ENCODE results near the gene ATP13A1.

ATP13A1 gene

DNA sequence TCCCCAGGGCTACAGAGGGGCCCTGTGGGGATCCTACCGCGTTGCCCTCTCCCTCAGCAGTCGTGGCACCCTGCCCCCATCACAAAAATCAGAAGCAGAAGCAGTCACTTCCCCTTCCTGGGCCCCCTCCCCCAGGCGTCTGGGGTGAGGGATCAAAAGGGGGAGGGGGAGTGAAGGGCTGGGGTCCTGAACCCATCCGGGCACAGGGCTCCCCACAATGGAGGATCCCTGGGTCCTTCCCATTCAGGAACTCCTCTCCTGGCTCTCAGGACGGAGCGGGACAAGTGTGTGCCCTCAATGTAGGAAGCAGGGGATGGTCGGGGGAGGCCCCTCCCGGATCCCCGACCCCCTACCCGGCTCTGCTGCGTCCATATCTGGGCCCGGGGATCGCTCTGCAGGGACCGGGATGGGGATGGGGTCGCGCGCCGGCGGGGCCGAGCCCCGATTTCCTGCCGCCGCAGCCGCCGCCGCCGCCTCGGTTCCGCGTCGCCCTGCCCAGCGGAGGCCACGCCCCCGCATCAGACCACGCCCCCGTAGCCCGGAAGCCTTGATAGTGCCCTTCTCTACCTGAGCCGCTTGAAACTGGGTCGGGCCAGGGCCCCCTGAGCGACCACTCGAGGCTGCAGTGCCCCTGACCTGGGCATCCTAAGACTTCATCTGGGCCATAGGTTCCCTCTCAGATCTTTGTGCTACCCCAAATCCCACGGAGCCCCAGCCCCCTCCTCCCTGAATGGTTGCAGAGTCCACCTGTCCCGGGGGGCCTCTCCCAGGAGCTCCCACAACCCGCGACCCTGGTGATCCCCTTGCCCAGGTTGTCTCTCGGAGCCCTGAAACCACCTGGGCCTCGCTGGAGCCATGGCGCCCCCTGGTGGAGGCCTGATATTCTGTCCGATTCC, 20.1 kb downstream of the ATP13A1 start, which contains the start of gene GMIP:
Gene GMIP (minus strand): TSS at position 500 of the 896 bp plus-strand sequence. CDS start 128 bp downstream, at position 372.
- peak; percentile 75 for DNase-seq (ENCODE audit: low read depth)

DNA sequence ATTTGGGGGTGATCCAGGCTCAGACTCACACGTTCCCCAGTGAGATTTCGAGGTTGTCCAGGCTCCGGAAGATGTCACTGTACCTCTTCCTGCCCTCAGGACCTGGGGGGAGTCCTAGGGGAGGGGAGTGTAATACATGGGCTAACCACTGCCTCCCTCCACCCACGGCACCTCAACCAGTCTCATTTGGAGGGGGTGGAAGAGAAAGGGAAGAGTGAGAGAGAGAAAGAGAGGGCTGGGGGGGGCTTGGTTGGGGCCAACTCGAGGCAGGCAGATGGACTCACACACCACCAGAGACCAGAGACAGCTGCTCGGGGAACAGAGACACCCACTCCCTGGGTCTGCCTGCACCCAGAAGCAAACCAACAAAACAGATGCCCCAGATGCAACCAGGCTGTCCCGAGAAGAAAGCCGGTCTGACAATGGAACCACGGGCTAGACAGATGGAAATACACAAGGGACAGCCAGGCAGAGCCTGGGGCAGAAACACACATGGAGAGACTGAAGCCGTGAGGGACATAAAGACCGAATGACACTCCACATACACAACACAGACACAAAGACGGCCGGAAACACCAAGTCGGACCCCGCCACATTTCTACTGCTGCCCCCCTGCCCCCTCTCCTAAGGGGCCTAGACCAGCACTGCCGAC, 20.8 kb downstream of the ATP13A1 start:
- DNase-seq (ENCODE audit: low read depth) = peak; percentile 38

DNA sequence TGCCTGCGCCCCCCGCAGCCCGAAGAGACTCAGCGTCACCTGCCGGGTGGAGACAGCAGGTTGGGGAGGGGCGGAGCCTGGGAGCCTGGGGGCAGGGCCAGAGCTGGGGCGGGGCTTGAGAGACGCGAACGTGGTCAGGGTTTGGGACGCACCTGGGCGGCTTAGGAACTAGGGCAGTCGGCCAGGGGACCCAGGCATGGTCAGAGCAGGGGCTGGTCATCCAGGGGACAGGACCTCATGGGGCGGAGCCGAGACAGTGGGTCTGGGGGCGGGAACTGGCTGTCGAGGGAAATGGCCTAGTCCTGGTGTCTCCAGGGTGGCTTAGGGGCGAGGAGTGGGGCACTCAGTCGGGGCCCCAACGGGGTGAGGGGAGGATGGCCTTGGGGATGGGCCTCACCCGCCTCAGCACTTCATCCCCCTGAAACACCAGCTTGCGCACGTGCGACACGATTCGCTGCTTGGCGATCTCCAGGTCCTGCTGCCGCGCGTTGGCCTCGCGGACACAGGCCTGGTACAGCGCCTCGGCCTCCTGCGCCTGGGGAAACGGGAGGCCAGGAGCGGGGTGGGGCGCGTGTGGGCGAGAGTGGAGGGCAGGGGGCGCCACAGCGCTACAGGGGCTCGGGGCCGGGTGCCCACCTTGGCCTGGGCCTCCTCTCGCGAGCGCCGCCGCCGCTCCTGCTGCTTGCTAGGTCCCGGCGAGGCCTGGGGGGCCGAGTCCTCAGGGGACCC, 25.8 kb downstream of the ATP13A1 start:
- DNase-seq (ENCODE audit: low read depth) = no peak

DNA sequence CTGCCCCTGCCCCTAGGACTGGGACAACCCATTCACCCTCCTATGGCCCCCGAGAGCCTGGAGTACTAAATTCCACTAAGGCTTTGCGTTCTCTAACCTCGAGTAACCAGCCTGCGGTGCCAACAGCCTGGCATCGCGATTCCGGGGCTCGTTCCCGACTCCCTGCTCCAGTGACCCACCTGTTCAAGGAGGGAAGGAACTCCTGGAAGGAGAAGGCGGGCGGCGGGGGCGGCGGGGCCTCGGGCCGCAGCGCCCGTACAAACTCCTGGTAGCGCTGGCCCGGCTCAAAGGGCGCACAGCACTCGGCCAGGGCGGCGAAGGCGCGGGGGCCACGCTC, 26.3 kb downstream of the ATP13A1 start:
- DNase-seq (ENCODE audit: low read depth) = no peak

DNA sequence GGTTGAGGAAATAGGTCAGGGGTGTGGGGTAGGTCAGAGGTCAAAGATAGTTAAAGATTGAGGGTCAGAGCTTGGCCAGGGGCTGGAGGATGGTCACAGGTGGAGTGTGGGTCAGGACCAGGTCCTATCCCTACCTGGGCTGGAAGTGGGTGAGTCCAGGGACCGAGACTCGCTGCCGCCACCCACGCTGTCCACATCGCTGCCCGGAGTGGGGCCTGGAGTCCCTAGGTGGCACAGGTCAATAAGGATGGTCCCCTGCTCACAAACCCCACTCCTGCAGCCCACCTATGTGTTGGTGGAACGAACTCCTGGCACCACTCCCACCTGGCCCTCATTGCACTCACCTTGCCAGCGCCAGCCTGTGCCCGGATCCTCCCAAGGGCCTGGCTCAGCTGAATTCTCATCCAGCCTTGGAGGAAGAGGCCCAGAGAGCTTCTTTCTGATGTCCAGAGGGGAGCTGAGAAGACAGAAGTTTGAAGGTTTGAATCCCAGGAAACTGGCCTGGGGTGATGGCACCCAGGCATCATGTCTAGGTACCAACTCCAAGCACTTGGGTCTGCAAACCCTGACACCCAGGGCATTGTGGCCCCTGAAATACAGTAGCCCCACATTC, 26.8 kb downstream of the ATP13A1 start:
- no peak for DNase-seq (ENCODE audit: low read depth)

DNA sequence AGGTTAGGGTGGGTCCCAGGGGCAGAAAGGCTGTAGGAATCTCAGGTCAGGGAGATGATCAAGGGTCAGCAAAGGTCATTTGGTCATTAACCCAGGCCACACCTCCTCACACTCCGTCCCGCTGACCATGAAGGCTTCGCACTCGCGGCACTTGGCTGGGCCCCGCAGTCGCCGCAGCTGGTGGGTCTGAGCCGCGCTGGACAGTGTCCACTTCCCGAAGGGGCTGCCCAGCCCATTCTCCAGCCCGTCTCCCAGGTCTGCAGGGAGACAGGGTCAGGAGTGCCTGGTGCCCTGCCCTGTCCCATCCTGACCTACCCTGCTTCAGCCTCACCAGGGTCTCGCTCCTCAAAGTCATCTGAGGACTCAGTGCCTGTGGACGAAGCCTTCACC, 28.2 kb downstream of the ATP13A1 start:
- no peak for DNase-seq (ENCODE audit: low read depth)

DNA sequence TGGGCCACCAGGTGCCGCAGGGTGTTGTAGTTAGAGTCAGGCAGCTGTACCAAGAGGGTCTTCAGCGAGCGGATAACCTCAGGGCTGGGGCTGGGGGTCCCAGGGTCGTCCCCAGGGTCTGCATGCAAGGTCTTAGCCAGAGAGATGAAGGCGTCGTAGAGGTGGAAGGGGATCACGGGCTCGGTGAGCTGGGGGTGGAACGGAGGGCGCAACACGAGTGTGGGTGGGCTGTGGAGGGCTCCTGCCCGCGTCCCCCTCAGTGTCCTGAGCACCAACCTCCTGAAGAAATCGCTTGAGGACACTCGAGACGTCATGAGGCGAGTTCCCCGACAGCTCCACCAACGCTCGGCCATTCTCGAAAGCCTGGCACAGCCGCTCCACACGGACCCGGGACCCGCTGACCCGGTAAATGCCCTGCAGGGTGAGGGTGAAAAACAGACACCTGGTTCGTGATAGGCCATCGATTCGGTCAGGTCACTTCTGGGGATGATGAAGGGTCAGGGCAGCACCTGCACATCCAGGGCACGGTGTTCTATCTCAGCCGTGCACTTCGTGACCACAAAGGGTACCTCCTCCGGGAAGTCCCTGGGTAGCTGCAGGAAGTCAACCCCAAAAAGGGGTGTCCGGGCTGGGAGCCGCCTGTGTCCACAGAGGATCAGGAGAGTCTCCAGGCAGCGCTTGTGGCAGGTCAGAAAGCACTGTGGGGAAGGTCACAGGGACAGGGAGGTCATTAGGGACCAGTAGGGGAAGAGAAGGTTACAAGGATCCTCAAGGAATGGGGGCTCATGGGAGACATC, 28.8 kb downstream of the ATP13A1 start:
- DNase-seq (ENCODE audit: low read depth) = no peak

DNA sequence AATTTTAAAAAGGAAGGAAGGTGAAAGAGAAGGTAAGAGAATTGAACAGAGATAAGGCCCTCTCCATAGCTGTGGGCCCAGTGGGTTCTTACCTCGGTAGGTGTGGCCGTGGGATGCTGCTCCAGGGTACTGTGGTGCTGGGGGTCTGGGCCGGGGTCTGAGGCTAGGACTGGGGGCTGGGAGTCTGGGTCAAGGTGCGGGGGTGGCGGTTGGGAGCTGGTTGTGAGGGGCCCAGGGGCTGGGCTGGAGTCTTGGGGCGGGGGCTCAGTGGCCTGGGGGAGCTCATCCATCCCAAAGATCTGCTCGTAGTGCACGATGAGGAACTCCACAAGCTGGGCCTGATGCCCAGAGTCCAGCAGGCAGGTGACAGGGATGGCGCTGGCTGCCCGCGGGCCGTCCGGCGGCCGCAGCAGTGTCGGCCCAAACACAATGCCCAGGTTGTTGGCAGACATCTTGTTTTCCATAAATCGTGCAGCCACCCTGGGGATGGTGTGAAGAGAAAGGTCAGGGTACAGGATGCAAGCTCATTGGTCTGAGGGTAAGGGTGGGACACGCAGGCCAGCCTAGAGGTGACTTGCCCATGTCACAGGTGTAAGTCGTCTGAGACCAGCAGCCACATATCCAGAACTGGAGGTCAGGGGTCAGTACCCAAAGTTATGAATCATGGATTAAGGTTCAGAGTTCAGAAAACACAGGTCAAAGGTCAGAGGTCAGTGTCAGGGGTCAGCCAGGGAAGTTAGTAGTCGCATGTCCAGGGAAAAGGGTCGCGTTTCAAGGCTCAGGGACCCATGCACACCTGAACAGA, 29.6 kb downstream of the ATP13A1 start:
- DNase-seq (ENCODE audit: low read depth) = no peak

DNA sequence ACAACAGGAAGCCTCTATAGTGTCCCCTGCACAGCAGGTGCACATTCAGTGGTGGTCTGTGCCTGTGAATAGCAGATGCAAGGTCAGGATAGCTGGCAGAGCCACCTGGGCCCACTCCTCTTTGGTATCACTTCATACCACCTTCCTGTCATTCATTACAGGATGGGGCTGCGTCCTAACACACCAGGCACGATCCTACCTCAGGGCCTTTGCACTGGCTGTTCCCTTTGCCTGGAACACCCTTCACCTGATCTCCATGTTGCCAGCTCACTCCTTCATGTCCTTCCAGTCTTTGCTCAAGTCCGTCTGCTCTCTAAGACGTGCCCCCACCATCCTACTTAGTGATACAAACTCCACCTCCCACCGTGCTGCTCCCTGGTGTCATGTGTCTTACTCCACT, 30.8 kb downstream of the ATP13A1 start:
- no peak for DNase-seq (ENCODE audit: low read depth)

DNA sequence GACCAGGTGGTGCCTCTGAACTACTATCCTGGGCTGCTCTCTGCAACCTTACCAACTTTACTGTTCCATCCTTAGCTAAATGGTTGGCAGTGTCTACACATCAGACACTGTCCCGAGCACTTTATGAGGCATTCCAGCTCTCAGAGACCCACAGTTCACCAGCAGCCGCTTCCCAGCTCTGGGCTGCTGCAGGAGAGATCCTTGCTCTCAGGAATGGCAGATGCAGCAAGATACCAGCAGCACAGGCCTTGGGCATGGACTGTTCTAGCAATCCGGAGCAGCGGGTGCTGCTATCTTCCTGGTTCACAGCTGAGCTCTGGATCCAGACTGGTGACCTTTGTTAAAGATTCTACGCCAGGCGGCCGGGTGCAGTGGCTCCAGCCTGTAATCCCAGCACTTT, 32.1 kb downstream of the ATP13A1 start:
- DNase-seq (ENCODE audit: low read depth) = no peak

DNA sequence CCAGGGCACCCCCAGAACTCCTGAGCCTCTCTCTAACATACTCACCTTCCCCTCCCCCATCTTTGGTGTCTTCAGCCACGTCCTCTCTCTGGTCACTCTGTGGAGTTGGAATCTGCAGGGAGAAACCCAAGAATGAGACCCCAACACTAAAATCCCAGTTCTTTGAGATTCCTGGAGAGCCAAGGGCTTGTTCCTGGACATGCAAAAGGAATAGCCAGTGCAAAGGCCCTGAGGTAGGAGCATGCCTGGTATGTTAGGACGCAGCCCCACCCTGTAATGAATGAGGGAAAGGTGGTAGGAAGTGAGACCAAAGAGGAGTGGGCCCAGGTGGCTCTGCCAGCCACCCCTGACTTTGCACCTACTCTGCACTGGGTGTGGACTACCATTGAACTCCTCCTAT, 33.0 kb downstream of the ATP13A1 start:
- DNase-seq (ENCODE audit: low read depth) = no peak

DNA sequence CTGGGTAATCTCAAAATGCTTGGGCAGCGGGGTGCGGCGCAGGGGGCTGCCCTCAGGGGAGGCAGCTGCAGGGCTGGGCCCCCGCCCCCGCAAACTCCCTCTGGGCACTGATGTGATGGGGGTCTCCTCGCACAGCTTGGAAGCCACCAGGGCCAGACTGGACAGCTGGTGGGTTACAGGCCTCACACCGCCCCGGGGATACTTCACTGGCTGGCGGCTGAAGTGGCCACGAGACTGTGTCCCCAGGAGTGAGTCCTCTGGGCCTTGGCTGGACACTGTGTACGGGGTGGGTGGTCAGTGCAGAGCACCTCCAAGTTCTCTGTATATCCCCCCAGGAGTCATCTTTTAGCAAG, 33.4 kb downstream of the ATP13A1 start:
- DNase-seq (ENCODE audit: low read depth) = no peak

DNA sequence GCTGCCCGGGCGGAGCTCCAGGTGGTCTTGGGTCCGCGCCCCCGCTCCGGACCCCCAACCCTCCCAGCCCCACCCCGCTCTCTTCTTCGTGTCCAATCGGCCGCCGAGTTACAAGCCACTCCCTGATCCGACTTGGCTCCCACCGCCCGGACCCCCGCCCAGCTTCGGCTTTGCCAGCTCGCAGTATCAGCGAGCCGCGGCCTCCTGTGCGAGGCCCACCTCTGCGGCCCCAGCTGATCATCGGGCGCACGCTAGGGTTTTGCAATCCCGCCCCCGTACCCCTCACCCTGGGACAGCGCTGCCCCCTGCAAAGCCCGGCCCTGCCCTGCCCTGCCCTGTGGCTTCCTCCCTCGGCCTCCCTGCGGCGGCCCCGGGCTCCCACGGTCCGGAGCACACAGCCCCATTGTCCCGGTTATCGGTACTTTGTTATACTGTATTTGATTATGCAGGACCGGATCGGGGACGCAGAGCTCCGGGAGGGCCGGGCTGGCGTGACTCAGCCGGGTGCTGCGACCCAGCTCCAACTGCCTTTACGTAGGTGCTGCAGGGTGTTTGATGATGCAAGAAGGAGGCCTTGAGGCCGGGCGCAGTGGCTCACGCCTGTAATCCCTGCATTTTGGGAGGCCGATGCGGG, 34.9 kb downstream of the ATP13A1 start:
- DNase-seq (ENCODE audit: low read depth) = peak; percentile 35

DNA sequence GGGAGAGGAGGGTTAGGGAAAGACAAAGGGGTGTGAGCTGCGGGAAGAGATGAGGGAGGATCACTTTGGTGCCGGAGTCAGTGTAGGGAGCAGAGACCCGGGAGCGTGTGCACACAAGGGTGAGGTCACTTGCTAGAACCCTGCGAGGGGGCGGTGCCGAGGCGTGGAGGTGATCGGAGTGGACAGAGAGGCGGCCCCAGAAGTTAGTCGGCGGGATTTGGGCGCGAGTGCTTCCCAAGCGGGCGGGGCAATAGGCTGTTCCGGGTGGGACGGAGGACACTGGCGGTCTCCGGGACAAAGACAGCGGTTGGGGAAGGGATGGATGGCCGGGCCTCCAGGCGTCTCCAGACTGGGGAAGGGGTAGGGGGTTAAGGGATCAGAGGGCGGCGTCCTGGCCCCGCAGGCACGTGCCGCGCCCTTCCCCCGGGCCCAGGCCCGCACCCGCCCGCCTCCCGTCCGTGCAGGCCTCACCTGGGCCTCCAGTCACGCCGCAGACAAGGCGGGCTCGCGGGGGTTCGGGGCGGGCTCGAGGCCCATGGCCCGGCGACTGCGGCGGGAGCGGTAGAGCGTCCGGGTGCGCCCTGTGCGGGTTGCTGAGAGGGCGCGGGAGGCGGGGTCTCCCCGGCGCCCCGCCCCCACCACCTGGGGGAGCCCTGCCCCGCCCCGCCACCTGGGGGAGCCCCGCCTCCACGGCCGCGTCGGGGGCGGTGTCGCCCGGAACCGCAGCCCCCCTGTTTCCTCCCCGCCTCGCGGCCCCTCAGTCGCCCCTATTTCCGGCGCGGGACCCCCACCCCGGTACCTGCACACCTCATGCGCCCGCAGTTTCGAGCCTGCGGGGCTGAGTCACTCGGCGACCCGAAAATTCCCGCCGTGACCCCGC, 35.6 kb downstream of the ATP13A1 start, which contains the start of gene LPAR2:
Gene LPAR2 (minus strand): TSS at position 600 of the 880 bp plus-strand sequence. CDS start 945 bp downstream, outside the sequence.
- DNase-seq (ENCODE audit: low read depth) = peak; percentile 55

DNA sequence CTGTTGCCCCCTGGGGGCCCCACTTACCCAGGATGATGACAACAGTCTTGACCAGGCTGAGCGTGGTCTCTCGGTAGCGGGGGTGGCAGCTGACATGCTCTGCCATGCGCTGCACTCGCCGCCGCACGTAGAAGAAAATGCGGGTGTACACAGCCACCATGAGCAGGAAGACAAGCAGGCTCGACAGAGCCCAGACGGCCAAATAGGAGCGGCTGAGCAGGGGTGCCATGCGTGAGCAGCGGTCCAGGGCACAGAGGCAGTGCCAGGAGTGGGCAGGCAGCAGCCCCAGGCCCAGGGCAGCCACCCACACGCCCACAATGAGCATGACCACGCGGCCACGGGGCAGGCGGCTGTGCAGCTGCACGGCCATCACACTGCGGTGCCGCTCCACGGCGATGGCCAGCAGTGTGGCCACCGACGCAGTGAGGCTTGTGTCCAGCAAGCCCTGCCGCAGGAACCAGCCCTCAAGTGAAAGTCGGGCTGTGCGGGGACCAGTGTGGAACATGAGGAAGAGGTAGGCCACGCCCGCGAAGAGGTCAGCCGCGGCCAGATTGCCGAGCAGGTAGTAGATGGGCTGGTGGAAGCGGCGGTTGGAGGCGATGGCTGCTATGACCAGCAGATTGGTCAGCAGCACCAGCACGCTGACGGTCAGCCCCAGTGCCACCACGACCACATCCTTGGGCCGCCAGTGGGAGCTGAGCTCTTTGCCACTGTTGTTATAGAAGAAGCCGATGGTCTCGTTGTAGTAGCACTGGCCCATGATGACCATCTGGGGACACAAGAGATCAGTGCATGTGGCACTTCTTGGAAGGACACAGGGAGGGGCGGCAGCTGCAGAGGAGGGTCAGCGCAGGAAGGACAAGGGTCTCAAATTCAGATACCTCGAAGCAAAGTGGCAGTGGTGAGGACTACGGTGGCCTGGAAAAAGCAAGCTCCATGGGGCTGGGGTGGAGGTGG, 36.7 kb downstream of the ATP13A1 start:
- DNase-seq (ENCODE audit: low read depth) = no peak

DNA sequence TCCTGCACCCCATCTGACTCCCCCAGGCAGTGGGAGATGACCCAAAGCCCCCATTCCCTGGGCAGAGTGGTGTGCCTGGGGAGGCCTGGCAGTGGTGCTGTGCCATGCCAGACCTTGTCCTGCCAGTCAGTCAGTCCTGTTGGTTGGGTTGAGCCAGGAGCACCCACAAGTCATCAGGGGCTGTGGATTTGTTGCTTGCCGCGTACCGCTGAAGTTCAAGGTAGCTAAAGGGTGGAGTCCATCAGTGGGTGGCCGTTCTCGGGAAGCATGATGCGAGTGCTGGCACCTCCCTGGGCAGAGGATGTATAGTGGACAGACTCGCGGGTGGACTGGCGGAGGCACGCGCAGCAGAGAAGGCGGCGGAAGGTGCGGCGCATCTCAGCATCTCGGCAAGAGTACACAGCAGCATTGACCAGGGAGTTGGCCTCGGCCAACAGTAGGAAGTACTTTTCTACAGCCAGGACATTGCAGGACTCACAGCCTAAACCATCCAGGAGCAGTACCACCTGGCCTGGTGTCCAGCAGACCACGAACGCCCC, 39.4 kb downstream of the ATP13A1 start:
- no peak for DNase-seq (ENCODE audit: low read depth)

DNA sequence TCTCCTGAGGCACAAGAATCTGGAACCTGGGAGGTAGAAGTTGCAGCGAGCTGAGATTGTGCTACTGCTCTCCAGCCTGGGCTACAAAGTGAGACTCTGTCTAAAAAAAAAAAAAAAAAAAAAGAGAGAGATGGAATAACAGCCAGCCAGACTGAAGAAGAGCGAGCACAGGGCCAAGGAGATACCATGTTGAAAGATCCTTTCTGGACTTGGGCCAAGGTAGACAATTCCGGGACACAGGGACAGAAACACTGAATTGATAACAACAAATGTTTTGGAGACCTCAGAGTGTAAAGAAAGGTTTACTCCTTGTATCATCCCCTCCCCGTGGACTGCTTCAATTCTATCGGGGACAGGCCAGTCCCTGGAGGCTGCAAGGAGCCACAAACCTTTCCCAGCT, 40.1 kb downstream of the ATP13A1 start:
- no peak for DNase-seq (ENCODE audit: low read depth)

DNA sequence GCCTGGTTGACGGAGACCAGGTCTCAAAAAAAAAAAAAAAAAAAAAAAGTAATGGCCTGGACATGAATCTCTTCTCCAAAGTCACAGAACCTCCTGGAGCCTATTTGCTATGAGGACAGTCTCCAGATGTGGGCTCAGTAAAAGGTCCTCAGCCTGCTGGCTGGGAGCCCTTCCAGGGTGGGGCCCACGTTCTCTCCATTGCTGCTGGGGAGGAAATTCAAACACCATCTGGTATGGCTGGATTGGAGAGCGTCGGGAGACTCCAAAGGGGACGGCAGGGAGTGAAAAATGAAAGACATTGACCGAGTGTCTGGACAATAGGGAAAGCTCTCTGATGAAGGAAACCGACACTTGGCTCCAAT, 43.6 kb downstream of the ATP13A1 start:
- no peak for DNase-seq (ENCODE audit: low read depth)
